ENCODE measurements around the gene CHST13. TPM values are rescaled to one million over a fixed set of nuclear protein-coding genes. Genes with fewer than 3 reads are reported as not detected.

Gene CHST13
- total and polyA plus RNA-seq, 2 donors (not counting 3 experiments of a cell fraction or from before 2014, with no cell fraction given) = 0.04 TPM; not detected in 1

DNA sequence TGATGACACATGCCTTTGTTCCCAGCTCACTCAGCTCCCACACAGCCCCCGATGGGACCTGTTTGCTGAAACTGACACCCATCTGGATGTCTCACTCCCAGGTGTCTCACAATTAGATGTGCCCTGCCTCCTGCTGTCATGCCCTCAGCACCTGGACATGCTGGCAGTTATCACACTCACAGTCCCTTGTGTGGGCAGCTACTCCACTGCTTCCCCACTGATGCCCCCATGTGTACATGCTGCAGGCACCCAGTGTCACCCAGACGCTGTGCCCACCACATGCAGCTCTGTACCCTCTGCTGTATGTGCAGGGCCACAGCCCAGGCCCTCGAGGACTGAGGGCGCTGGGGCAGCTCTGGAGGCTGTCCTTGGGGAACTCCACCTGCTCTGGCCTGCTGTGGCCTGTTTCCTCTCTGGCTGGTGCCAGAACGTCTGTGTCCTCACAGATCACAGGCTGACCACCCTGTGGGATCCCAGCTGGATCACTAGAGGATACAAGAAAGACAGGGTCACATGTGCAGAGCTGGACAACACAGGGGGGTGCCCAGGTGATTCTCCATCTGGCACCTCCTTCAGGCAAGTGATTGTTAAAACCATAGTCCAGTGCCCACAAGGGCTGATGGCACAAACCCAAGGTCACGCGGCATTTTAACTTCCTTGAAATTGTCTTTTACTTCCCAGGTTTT lies 20.8 kb downstream of the CHST13 start:
- FAIRE-seq (no peak), DNase-seq (ENCODE audit: low read depth, low spot score) (no peak)
- CTCF ChIA-PET = interaction anchor here (1.2 to 1.3 kb wide), 2 partner anchors 22 kb away, joined by 3 to 4 read pairs; no protein-coding TSS in a partner anchor
- Histone ChIP-seq H3K27me3 (ENCODE audit: control insufficient read depth in 2 of 2, insufficient read depth in 2 of 2, low read length in 2 of 2) (peaks cover 0 to 2% of the 10 kb centered on the region in 2 experiments), H3K27ac (ENCODE audit: insufficient read depth, low read depth, low read length) (no peak overlapping the region), H3K4me1 (ENCODE audit: control insufficient read depth, extremely low read depth, insufficient read depth, low read length) (peaks cover 3% of the 10 kb centered on the region), H3K9me3 (replicated peaks; ENCODE audit: control insufficient read depth, insufficient read depth, low read length) (no peaks in the 10 kb centered on the region), H3K79me2 (ENCODE audit: control insufficient read depth, insufficient read depth, low read length) (no peaks in the 10 kb centered on the region), H3K9me1 (replicated peaks; ENCODE audit: control insufficient read depth, extremely low read depth, insufficient read depth, low read length) (no peaks in the 10 kb centered on the region), H2AFZ (ENCODE audit: low read depth, low read length) (no peak overlapping the region), H3K9ac (replicated peaks; ENCODE audit: extremely low read depth, insufficient read depth, low read length) (no peak overlapping the region), H3K4me2 (ENCODE audit: insufficient read depth, low read length) (no peak overlapping the region), H3K4me3 (replicated peaks in 1 of 3; ENCODE audit: insufficient read depth in 1 of 3, low read depth in 1 of 3, low read length in 3 of 3) (no peak overlapping the region), H3K36me3 (ENCODE audit: control insufficient read depth in 2 of 2, extremely low read depth in 1 of 2, insufficient read depth in 2 of 2, low read length in 2 of 2) (no peaks in the 10 kb centered on the region), H4K20me1 (replicated peaks; ENCODE audit: control insufficient read depth, extremely low read depth, insufficient read depth, low read length) (no peaks in the 10 kb centered on the region)
- no peak for TF ChIP-seq GATA2 (IDR thresholded peaks at IDR 0.05; ENCODE audit: insufficient read depth, insufficient read length, low read depth, low read length)
- TF ChIP-seq JUN (IDR thresholded peaks at IDR 0.05; ENCODE audit: borderline replicate concordance, insufficient read depth, insufficient read length, low read depth) = no peak
- POLR2A ChIA-PET = no interaction called here
- intact Hi-C loops (cut with micrococcal nuclease) (no loop called here), dilution Hi-C loops (cut with MboI; ENCODE audit: extremely low pct_ligation_motif_present, low sequenced_read_pairs) (no loop called here)
- no TSS peak for BruUV-seq (replicated peaks)

DNA sequence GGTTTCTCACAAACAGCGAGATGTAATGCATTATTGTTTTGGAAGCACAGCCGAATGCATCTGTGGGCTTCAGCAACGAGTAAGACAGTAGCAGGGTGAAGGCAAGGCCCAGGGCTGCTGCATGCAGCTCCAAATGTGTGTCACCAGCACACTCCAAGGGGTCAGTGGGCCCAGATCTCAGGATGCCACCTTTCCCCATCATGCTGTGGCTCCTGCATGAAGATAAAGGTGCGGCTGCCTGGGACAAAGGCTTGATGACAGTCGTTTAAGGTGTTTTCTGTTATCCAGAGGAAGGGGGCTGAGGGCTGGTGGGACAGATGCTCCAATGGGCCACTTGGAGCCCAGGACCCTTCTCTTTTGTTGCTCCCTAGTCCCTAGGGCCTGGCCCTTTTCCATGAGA lies 21.6 kb downstream of the CHST13 start:
- H3K9me3 ChIP-seq (replicated peaks; ENCODE audit: control insufficient read depth, insufficient read depth, low read length) = no peaks in the 10 kb centered on the region
- no peaks in the 10 kb centered on the region for H3K79me2 ChIP-seq (ENCODE audit: control insufficient read depth, insufficient read depth, low read length)
- no peaks in the 10 kb centered on the region for H3K9me1 ChIP-seq (replicated peaks; ENCODE audit: control insufficient read depth, extremely low read depth, insufficient read depth, low read length)
- no peak overlapping the region for H3K4me3 ChIP-seq (replicated peaks in 1 of 3; ENCODE audit: insufficient read depth in 1 of 3, low read depth in 1 of 3, low read length in 3 of 3)
- dilution Hi-C loops (cut with MboI; ENCODE audit: extremely low pct_ligation_motif_present, low sequenced_read_pairs) = no loop called here
- H3K4me2 ChIP-seq (ENCODE audit: insufficient read depth, low read length) = no peak overlapping the region
- TF ChIP-seq GATA2 (IDR thresholded peaks at IDR 0.05; ENCODE audit: insufficient read depth, insufficient read length, low read depth, low read length) (no peak), FOS (IDR thresholded peaks at IDR 0.05; ENCODE audit: borderline replicate concordance, insufficient read depth, low read length) (no peak)
- TF ChIP-seq, protein P1, sequence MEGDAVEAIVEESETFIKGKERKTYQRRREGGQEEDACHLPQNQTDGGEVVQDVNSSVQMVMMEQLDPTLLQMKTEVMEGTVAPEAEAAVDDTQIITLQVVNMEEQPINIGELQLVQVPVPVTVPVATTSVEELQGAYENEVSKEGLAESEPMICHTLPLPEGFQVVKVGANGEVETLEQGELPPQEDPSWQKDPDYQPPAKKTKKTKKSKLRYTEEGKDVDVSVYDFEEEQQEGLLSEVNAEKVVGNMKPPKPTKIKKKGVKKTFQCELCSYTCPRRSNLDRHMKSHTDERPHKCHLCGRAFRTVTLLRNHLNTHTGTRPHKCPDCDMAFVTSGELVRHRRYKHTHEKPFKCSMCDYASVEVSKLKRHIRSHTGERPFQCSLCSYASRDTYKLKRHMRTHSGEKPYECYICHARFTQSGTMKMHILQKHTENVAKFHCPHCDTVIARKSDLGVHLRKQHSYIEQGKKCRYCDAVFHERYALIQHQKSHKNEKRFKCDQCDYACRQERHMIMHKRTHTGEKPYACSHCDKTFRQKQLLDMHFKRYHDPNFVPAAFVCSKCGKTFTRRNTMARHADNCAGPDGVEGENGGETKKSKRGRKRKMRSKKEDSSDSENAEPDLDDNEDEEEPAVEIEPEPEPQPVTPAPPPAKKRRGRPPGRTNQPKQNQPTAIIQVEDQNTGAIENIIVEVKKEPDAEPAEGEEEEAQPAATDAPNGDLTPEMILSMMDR (IDR thresholded peaks at IDR 0.05; ENCODE audit: extremely low read depth in 1 of 2, insufficient read depth in 1 of 2, low read depth in 1 of 2, low read length in 2 of 2) = no peak
- intact Hi-C loops (cut with micrococcal nuclease) = no loop called here
- BruUV-seq (replicated peaks) = no TSS peak
- peaks cover 2% of the 10 kb centered on the region for H3K4me1 ChIP-seq (ENCODE audit: control insufficient read depth, extremely low read depth, insufficient read depth, low read length)
- no peak overlapping the region for H2AFZ ChIP-seq (ENCODE audit: low read depth, low read length)
- FAIRE-seq (no peak), DNase-seq (ENCODE audit: low read depth, low spot score) (no peak)
- H3K9ac ChIP-seq (replicated peaks; ENCODE audit: extremely low read depth, insufficient read depth, low read length) = no peak overlapping the region
- peaks cover 0 to 2% of the 10 kb centered on the region in 2 experiments for H3K27me3 ChIP-seq (ENCODE audit: control insufficient read depth in 2 of 2, insufficient read depth in 2 of 2, low read length in 2 of 2)
- ChIA-PET CTCF (interaction anchor here (1.2 kb wide), 1 partner anchor 23 kb away, joined by 3 read pairs; no protein-coding TSS in a partner anchor), POLR2A (no interaction called here)
- H3K36me3 ChIP-seq (ENCODE audit: control insufficient read depth in 2 of 2, extremely low read depth in 1 of 2, insufficient read depth in 2 of 2, low read length in 2 of 2) = no peaks in the 10 kb centered on the region
- no peaks in the 10 kb centered on the region for H4K20me1 ChIP-seq (replicated peaks; ENCODE audit: control insufficient read depth, extremely low read depth, insufficient read depth, low read length)
- no peak overlapping the region for H3K27ac ChIP-seq (ENCODE audit: insufficient read depth, low read depth, low read length)

All from endothelial cell of umbilical vein (primary cell).